Ishikawa (cell line): ENCODE measurements around the gene TUBA4A.

Experiments
- CEBPB ChIP-seq: IDR thresholded peaks from 2 replicates; pipeline ENCODE4 v1.6.1; 2012
- CREB1 ChIP-seq: IDR thresholded peaks from 2 replicates; pipeline ENCODE4 v1.6.1; 2012; ENCODE audit warnings: low read depth
- EP300 ChIP-seq: IDR thresholded peaks from 2 replicates; pipeline ENCODE4 v1.6.1; 2012; ENCODE audit warnings: borderline replicate concordance
- FOXM1 ChIP-seq: IDR thresholded peaks from 2 replicates; pipeline ENCODE4 v1.6.1; 2012; ENCODE audit warnings: low read depth, borderline replicate concordance
- MAX ChIP-seq: IDR thresholded peaks from 2 replicates; pipeline ENCODE4 v1.6.1; 2012
- NFIC ChIP-seq: IDR thresholded peaks from 2 replicates; pipeline ENCODE4 v1.6.1; 2012
- RAD21 ChIP-seq: IDR thresholded peaks from 2 replicates; pipeline ENCODE4 v1.6.1; 2012; ENCODE audit warnings: low read depth
- REST ChIP-seq: IDR thresholded peaks from 2 replicates; pipeline ENCODE4 v1.6.1; 2012; ENCODE audit warnings: low read depth, mild to moderate bottlenecking
- TAF1 ChIP-seq: IDR thresholded peaks from 2 replicates; pipeline ENCODE4 v1.6.1; 2012; ENCODE audit warnings: low read depth, mild to moderate bottlenecking
- TCF12 ChIP-seq: IDR thresholded peaks from 2 replicates; pipeline ENCODE4 v1.6.1; 2012; ENCODE audit warnings: low read depth
- TEAD4 ChIP-seq: IDR thresholded peaks from 2 replicates; pipeline ENCODE4 v1.6.1; 2012
- USF1 ChIP-seq: IDR thresholded peaks from 2 replicates; pipeline ENCODE4 v1.6.1; 2012
- YY1 ChIP-seq: IDR thresholded peaks from 2 replicates; pipeline ENCODE4 v1.6.1; 2012; ENCODE audit warnings: low read depth
- ZBTB7A ChIP-seq: IDR thresholded peaks from 2 replicates; pipeline ENCODE4 v1.6.1; 2012; ENCODE audit warnings: low read depth

TUBA4A gene

GRCh38 chr2:219207134-219207883 lies 46.4 kb downstream of the TUBA4A start:
- TF ChIP-seq REST, result no peak
- TF ChIP-seq TCF12, result no peak
- no peak for TF ChIP-seq TEAD4
- no peak for TF ChIP-seq RAD21
- no peak for TF ChIP-seq EP300
- TF ChIP-seq YY1, result no peak
- TF ChIP-seq NFIC, result no peak
- no peak for TF ChIP-seq TAF1
- TF ChIP-seq ZBTB7A, result no peak
- no peak for TF ChIP-seq CEBPB
- TF ChIP-seq MAX, result no peak; the same call in 1 of the 2 replicates
- TF ChIP-seq FOXM1, result no peak

GRCh38 chr2:219206328-219207133 lies 47.2 kb downstream of the TUBA4A start, which contains the start of gene ZFAND2B:
Gene ZFAND2B (plus strand): TSS chr2:219206782. CDS start chr2:219206988, 206 bp downstream.
- TF ChIP-seq NFIC (no peak), YY1 (peak; percentile 16; the same call in 1 of the 2 replicates), EP300 (no peak), FOXM1 (no peak), TAF1 (peak; percentile 84), MAX (peak; percentile 72), TCF12 (peak; percentile 9; the same call in 1 of the 2 replicates), CREB1 (peak; percentile 49; the same call in 1 of the 2 replicates), USF1 (0 out of 2 replicates have a peak, but pooled peaks have one; percentile 2)

- TF ChIP-seq ZBTB7A, result no peak
- TF ChIP-seq USF1, result no peak
- no peak for TF ChIP-seq REST
- TF ChIP-seq NFIC, result no peak
- no peak for TF ChIP-seq CREB1
- TF ChIP-seq MAX, result no peak
- no peak for TF ChIP-seq TAF1
- TF ChIP-seq FOXM1, result no peak
- no peak for TF ChIP-seq YY1
- no peak for TF ChIP-seq EP300
- no peak for TF ChIP-seq TCF12
- no peak for TF ChIP-seq TEAD4
Measured at GRCh38 chr2:219205981-219206327, 47.8 kb downstream of the TUBA4A start.

GRCh38 chr2:219205165-219205538 lies 48.6 kb downstream of the TUBA4A start:
- TF ChIP-seq ZBTB7A, result no peak
- no peak for TF ChIP-seq TEAD4
- TF ChIP-seq USF1, result no peak
- TF ChIP-seq TCF12, result no peak
- no peak for TF ChIP-seq CREB1
- no peak for TF ChIP-seq REST
- no peak for TF ChIP-seq NFIC
- TF ChIP-seq RAD21, result no peak
- no peak for TF ChIP-seq CEBPB
- no peak for TF ChIP-seq YY1
